Brain pericyte (primary cell): ENCODE measurements around the gene ARMC12.
A peak's percentile ranks its signal among the peaks of the same experiment; 100 is the strongest.
"Not testable (repeated sequence)": the region's sequence is repeated elsewhere in the genome, so short reads cannot be mapped to it uniquely, and the experiment has no call there.

Experiments
- DNase-seq: peaks from one replicate; pipeline ENCODE4 v3.0.0-alpha.2; 2012; ENCODE audit warnings: low read depth, low spot score

ARMC12 gene

DNA sequence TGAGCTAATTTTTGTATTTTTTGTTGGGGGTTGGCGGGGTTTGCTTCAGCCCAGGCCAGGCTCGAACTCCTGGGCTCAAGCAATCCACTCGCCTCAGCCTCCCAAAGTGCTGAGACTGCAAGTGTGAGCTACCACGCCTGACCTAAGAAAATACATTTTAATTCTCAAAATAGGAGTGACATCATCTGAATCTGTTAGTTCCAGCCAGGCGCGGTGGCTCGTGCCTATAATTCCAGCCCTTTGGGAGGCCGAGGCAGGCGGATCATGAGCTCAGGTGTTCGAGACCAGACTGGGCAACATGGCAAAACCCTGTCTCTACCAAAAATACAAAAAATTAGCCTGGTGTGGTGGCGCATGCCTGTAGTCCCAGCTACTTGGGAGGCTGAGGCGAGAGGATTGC, 2.5 kb upstream of the ARMC12 start:
- not testable (repeated sequence) for DNase-seq

DNA sequence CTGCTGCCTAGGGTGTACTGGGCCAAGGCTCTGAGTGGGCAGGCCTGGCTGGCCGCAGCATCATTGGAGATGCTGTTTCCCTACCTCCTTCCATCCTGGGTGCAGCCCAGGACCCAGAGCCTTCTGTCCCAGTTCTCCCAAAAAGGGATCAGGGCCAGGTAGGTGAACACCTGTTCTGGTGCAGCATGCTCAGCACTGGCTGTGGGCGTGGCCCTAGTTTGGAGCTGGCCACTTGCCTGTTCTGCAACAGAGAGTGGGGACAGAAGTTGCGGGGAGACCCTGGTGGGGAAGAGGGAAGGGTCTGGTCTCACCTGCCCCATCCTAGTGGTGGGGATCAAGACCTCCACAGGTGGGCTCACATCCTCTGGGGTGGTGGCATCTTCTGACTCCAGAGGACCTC, 1.4 kb upstream of the ARMC12 start:
- no peak for DNase-seq

GRCh38 chr6:35736253-35736894, 458 bp upstream of the ARMC12 start:
- no peak for DNase-seq

- DNase-seq: peak; percentile 66
These were observed 780 bp downstream of the ARMC12 start for GRCh38 chr6:35737413-35738211.

- DNase-seq: no peak
These were observed 3.1 kb downstream of the ARMC12 start for GRCh38 chr6:35739645-35740524.

- DNase-seq: no peak
These were observed 6.0 kb downstream of the ARMC12 start for GRCh38 chr6:35742842-35743241.

GRCh38 chr6:35745509-35745908, 8.7 kb downstream of the ARMC12 start:
- no peak for DNase-seq

GRCh38 chr6:35746516-35746915, 9.7 kb downstream of the ARMC12 start:
- no peak for DNase-seq

- DNase-seq: no peak
These were observed 11.0 kb downstream of the ARMC12 start for GRCh38 chr6:35747877-35748276.

DNA sequence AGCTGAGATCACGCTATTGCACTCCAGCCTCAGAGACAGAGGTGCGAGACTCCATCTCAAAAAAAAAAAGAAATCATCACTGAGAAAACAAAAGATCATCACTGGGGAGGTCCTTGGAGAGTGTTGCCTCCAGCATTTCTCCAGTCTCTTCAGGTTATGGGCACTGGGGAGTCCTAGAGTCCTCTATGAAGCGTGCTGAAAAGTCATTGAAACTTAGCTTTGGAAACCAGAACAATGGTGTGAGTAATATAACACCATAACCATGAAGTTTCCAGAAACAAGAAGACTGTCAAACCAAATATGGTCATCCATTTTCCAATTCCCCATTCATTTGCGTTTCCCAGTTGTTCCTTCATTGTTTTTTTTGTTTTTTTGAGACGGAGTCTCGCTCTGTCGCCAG, 13.7 kb downstream of the ARMC12 start:
- no peak for DNase-seq

- DNase-seq: no peak
These were observed 14.8 kb downstream of the ARMC12 start for GRCh38 chr6:35751594-35751993.

- no peak for DNase-seq
These were observed 15.5 kb downstream of the ARMC12 start for GRCh38 chr6:35752330-35752729.

GRCh38 chr6:35754452-35755277, 17.8 kb downstream of the ARMC12 start:
- no peak for DNase-seq

DNA sequence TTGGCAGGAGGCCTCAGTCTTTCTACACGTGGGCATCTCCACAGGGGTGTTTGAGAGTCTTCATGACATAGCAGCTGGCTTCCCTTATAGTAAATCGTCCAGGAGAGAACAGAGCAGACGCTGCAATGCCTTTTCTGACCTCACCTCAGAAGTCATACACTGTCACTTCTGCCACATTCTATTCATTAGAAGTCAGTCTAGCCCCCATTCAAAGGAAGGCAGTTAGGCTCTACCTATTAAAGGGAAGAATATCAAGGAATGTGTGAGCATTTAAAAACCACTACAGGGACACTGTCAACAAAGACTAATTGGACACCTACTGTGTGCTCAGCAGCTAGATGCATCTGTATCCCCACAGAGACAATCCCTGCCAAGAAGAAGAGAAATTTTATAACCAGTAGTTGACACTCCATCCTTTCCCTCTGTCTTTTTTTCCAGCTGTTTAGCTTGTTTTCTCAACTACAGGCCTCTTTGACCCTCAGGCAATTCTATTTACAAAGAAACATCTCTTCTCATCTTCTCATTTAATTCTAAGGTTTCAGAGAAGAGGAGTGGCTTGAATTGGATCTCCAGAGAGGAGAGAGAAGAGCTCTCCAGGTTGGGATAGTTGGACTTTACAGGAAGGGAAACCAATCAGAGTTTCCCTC, 18.6 kb downstream of the ARMC12 start:
- no peak for DNase-seq

GRCh38 chr6:35757456-35758123, 20.8 kb downstream of the ARMC12 start:
- no peak for DNase-seq

DNA sequence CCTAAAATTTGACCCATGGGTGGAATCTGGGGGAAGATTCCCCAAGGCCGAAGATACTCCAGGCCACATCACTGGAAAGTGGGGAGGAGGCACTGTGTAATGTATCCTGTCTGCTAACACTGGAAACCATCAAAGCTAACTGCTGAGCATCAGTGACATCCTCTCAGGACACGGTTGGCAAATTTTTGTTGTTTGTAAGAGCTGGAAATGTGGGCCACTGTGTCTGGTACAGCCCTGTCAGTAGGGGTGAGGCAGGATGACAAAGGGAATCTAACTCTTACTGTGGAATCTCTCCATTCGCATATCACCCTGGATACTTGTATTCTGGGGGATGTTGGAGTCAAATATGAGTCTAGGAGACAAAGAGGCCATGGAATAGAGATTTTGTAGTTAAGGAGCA, 22.6 kb downstream of the ARMC12 start:
- DNase-seq: no peak

GRCh38 chr6:35765739-35766138, 28.9 kb downstream of the ARMC12 start:
- DNase-seq: no peak

DNA sequence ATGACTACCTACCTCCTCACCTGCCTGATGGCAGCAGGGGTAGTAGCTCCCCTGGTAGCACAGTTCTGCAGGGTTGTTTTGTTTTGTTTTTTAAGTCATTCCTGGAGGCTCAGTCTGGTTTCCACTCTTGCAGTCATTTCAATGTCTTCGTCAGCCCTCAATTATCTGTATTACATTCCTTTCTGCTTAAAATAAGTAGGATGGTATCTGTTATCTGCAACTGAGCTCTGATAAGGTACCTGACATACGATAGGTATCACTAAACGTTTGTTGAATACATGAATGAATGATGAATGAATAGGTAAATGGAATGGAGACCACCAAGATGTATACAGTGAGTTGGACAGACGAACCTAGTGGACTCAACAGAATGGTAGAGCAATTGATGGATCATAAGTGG, 32.4 kb downstream of the ARMC12 start:
- no peak for DNase-seq

- no peak for DNase-seq
These were observed 34.5 kb downstream of the ARMC12 start for GRCh38 chr6:35771343-35771627.

DNA sequence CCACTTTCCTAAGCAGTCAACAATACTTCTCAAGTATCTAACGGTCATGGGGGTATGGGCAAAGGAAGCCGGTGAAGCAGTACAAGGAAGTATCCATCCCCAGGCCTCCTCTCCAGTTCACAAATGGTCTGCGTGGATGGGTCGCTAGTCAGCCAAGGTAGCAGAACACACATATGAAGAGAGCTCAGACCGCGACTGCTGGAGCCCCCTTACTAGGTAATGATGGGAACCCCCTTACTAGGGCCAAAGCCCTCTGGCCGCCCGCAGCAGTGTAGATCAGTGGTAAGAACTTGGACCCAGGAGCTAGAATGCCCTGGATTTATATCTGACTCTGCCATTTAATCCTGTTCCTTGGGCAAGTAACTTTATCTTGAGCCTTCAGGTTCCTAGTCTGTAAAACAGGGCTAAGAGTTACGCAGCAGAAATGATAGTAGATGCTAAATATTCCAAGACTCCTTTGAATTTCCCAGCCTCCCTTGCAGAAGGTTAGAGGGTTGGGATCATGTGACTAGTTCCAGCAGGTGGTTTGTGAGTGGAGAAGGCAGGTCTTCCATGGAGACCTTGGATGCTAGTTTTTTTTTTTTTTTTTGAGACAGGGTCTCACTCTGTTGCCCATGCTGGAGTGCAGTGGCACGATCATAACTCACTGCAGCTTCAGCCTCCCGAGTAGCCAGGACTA, 37.4 kb downstream of the ARMC12 start:
- no peak for DNase-seq
